H1 (cell line): ENCODE results near the gene RBSN. TPM values are rescaled to one million over a fixed set of nuclear protein-coding genes. Genes with fewer than 3 reads are reported as not detected.

Experiments used
- CTCF ChIA-PET: fragments of 300-600 bp; sonication (Branson Sonifier 250); formaldehyde crosslinking; loops from one replicate; lab custom pipeline; 2021; ENCODE audit not compliant: partially characterized antibody; lab: Charles Lee
- POLR2A ChIA-PET: fragments of 300-600 bp; sonication (Branson Sonifier 250); formaldehyde crosslinking; loops from one replicate; lab custom pipeline; 2021; ENCODE audit warnings: inconsistent platforms; ENCODE audit not compliant: partially characterized antibody; lab: Charles Lee
- DNase-seq, 2 experiments: peaks; one replicate each; pipeline versions ENCODE4 v3.0.0 to v3.0.0-alpha.2; 2010 to 2022; ENCODE audit warnings: low spot score in 2 of 2, low read depth in 1 of 2, mixed read lengths in 1 of 2
- FAIRE-seq: peaks from 2 replicates; lab custom pipeline; 2011; peaks lifted over from hg19 to GRCh38; lab: Jason Lieb, UNC
- H2AFZ ChIP-seq: 2 replicates; pipeline ENCODE4 v1.8.1; 2012; ENCODE audit warnings: low read length, inconsistent platforms
- H2AK5ac ChIP-seq: 2 replicates; pipeline ENCODE4 v1.6.1; 2013; ENCODE audit warnings: low read depth, low read length
- H2BK120ac ChIP-seq: replicated peaks from 2 replicates; pipeline ENCODE3; 2013; ENCODE audit warnings: low read depth, low read length, inconsistent platforms
- H2BK12ac ChIP-seq: 2 replicates; pipeline ENCODE4 v1.6.1; 2013; ENCODE audit warnings: low read depth, low read length
- H2BK15ac ChIP-seq: 2 replicates; pipeline ENCODE4 v1.6.1; 2013; ENCODE audit warnings: low read length
- H2BK20ac ChIP-seq: 2 replicates; pipeline ENCODE4 v1.6.1; 2013; ENCODE audit warnings: low read length
- H2BK5ac ChIP-seq: 2 replicates; pipeline ENCODE4 v1.6.1; 2013; ENCODE audit warnings: low read depth, low read length
- H3K14ac ChIP-seq: 2 replicates; pipeline ENCODE4 v1.6.1; 2013; ENCODE audit warnings: inconsistent platforms; ENCODE audit not compliant: insufficient read length
- H3K18ac ChIP-seq: 2 replicates; pipeline ENCODE4 v1.6.1; 2013; ENCODE audit warnings: low read length; ENCODE audit errors: extremely low read depth
- H3K23ac ChIP-seq: 2 replicates; pipeline ENCODE4 v1.6.1; 2013; ENCODE audit warnings: inconsistent platforms; ENCODE audit not compliant: insufficient read length
- H3K23me2 ChIP-seq: 2 replicates; pipeline ENCODE4 v1.6.1; 2013; ENCODE audit warnings: low read depth, low read length
- H3K27ac ChIP-seq: 2 replicates; pipeline ENCODE4 v1.6.1; 2011; ENCODE audit warnings: low read depth, low read length, inconsistent platforms
- H3K27me3 ChIP-seq, 4 experiments: replicated peaks in 1 of 4; 1 replicate in 1 of 4; 2 replicates in 3 of 4; pipeline versions ENCODE4 v1.6.1 to v1.8.1; 2011 to 2013; ENCODE audit warnings: low read length in 3 of 4, mild to moderate bottlenecking in 3 of 4, inconsistent platforms in 2 of 4, mixed read lengths in 2 of 4, moderate library complexity in 1 of 4; ENCODE audit not compliant: control insufficient read depth in 3 of 4, insufficient read depth in 3 of 4; ENCODE audit errors: extremely low read depth in 1 of 4
- H3K36me3 ChIP-seq, 4 experiments: 2 replicates each; pipeline versions ENCODE4 v1.6.1 to v1.8.1; 2011 to 2013; ENCODE audit warnings: mild to moderate bottlenecking in 4 of 4, low read length in 3 of 4, moderate library complexity in 2 of 4, control low read depth in 1 of 4, inconsistent platforms in 1 of 4; ENCODE audit not compliant: insufficient read depth in 4 of 4, control insufficient read depth in 2 of 4
- H3K4ac ChIP-seq: replicated peaks from 2 replicates; pipeline ENCODE3; 2013; ENCODE audit warnings: low read length, low read depth, mixed read lengths, inconsistent platforms; ENCODE audit not compliant: insufficient read length
- H3K4me1 ChIP-seq, 4 experiments: replicated peaks in 1 of 4; 1 replicate in 1 of 4; 2 replicates in 3 of 4; pipeline versions ENCODE4 v1.6.1 to v1.8.1; 2011 to 2013; ENCODE audit warnings: low read length in 3 of 4, inconsistent platforms in 2 of 4, mixed read lengths in 1 of 4; ENCODE audit not compliant: insufficient read depth in 4 of 4, control insufficient read depth in 3 of 4
- H3K4me2 ChIP-seq, 2 experiments: 2 replicates each; pipeline versions ENCODE4 v1.6.1 to v1.8.1; 2011 to 2013; ENCODE audit warnings: low read depth in 2 of 2, low read length in 2 of 2, control low read depth in 1 of 2, inconsistent platforms in 1 of 2, mild to moderate bottlenecking in 1 of 2; ENCODE audit not compliant: insufficient read depth in 1 of 2
- H3K4me3 ChIP-seq, 4 experiments: fragments of 200-600, 300-600 bp in 1 of 4; sonication (generic), shearing (Covaris generic), sonication (Bioruptor Twin) in 1 of 4; 2 replicates each; pipeline versions ENCODE4 v1.5.1 to v1.8.1; 2011 to 2016; ENCODE audit warnings: low read length in 4 of 4, low read depth in 3 of 4, control low read depth in 2 of 4, inconsistent platforms in 2 of 4, mild to moderate bottlenecking in 2 of 4, mixed read lengths in 1 of 4, moderate library complexity in 1 of 4; ENCODE audit not compliant: insufficient read depth in 2 of 4; ENCODE audit errors: extremely low read depth in 1 of 4
- H3K56ac ChIP-seq: replicated peaks from 2 replicates; pipeline ENCODE3; 2013; ENCODE audit warnings: low read depth, mild to moderate bottlenecking, mixed read lengths, low read length, inconsistent platforms; ENCODE audit not compliant: insufficient read length
- H3K79me1 ChIP-seq: 2 replicates; pipeline ENCODE4 v1.6.1; 2013; ENCODE audit warnings: low read depth, low read length, control low read depth
- H3K79me2 ChIP-seq, 2 experiments: 2 replicates each; pipeline versions ENCODE4 v1.6.1 to v1.8.1; 2012 to 2013; ENCODE audit warnings: low read length in 2 of 2, mild to moderate bottlenecking in 2 of 2, inconsistent platforms in 1 of 2; ENCODE audit not compliant: insufficient read depth in 2 of 2, control insufficient read depth in 1 of 2
- H3K9ac ChIP-seq, 4 experiments: replicated peaks in 1 of 4; 1 replicate in 1 of 4; 2 replicates in 3 of 4; pipeline versions ENCODE4 v1.6.1 to v1.8.1; 2011 to 2013; ENCODE audit warnings: low read depth in 3 of 4, low read length in 3 of 4, control low read depth in 2 of 4, mild to moderate bottlenecking in 2 of 4, moderate library complexity in 2 of 4, inconsistent platforms in 1 of 4; ENCODE audit errors: extremely low read depth in 1 of 4
- H3K9me3 ChIP-seq, 2 experiments: 2 replicates each; pipeline versions ENCODE4 v1.6.1 to v1.8.1; 2012 to 2013; ENCODE audit warnings: mild to moderate bottlenecking in 2 of 2, moderate library complexity in 2 of 2, control low read depth in 1 of 2, inconsistent platforms in 1 of 2, low read depth in 1 of 2, low read length in 1 of 2, mixed read lengths in 1 of 2; ENCODE audit not compliant: insufficient read depth in 2 of 2
- H4K20me1 ChIP-seq, 2 experiments: replicated peaks in 1 of 2; 2 replicates each; pipeline versions ENCODE3 to v1.8.1; 2011 to 2013; ENCODE audit warnings: inconsistent platforms in 2 of 2, low read length in 2 of 2, mild to moderate bottlenecking in 1 of 2; ENCODE audit not compliant: insufficient read depth in 2 of 2, control insufficient read depth in 1 of 2
- H4K5ac ChIP-seq: 2 replicates; pipeline ENCODE4 v1.6.1; 2013; ENCODE audit warnings: low read length, low read depth, mixed read lengths, inconsistent platforms; ENCODE audit not compliant: insufficient read length
- H4K8ac ChIP-seq: 2 replicates; pipeline ENCODE4 v1.8.0; 2013; ENCODE audit warnings: mild to moderate bottlenecking, moderate library complexity, low read length, inconsistent platforms; ENCODE audit not compliant: insufficient read depth; ENCODE audit errors: extremely low read depth
- H4K91ac ChIP-seq: replicated peaks from 2 replicates; pipeline ENCODE3; 2013; ENCODE audit warnings: low read length, mixed read lengths, inconsistent platforms; ENCODE audit not compliant: insufficient read length
- EP300 ChIP-seq, 2 experiments: IDR thresholded peaks; 1 replicate in 1 of 2; 2 replicates in 1 of 2; pipeline ENCODE4 v1.6.1; 2011 to 2012; ENCODE audit warnings: low read depth in 2 of 2, low read length in 2 of 2, mild to moderate bottlenecking in 2 of 2, borderline replicate concordance in 1 of 2, inconsistent platforms in 1 of 2, moderate library complexity in 1 of 2
- YY1 ChIP-seq: IDR thresholded peaks from 2 replicates; pipeline ENCODE4 v1.6.1; 2011; ENCODE audit warnings: low read depth, mild to moderate bottlenecking, low read length
- WGBS, 2 experiments: shearing (Covaris generic) in 1 of 2; methylation state at CpG; one replicate each; pipeline versions ENCODE4 v1.1.6 to v1.1.7; 2013 to 2015; ENCODE audit warnings: low lambda C conversion rate in 2 of 2, mixed read lengths in 2 of 2, inconsistent platforms in 1 of 2, low coverage in 1 of 2, missing lambda C conversion rate in 1 of 2; ENCODE audit not compliant: insufficient replicate concordance in 2 of 2, insufficient coverage in 1 of 2, insufficient read length in 1 of 2; ENCODE audit errors: extremely low coverage in 1 of 2, missing lambda C conversion rate in 1 of 2; 5-methylcytosine and 5-hydroxymethylcytosine counted together
- polyA plus RNA-seq, 7 experiments: library from polyadenylated mRNA; depleted of rRNA in 3 of 7; stranded (reverse) in 5 of 7; unstranded in 2 of 7; fragments of >200 nt in 5 of 7; fragments of 200-250 nt in 2 of 7; gene quantifications; 1 replicate in 5 of 7; 2 replicates in 1 of 7; 4 replicates in 1 of 7; pipeline versions ENCODE4 v1.2.1 to v1.2.3, GENCODE V29; 2011 to 2013; ENCODE audit warnings: missing spikeins in 2 of 7, mixed read lengths in 2 of 7
- total RNA-seq: library from RNA; stranded (reverse); fragmentation: NEBNext Ultra II Directional; extraction: Animal tissue kit (Norgen Biotek cat#: 25700); gene quantifications from 2 replicates; pipeline ENCODE4 v1.2.1, GENCODE V29; 2021

RBSN gene
- total and polyA plus RNA-seq, 2 of the 8 experiments (the other 6 are each of a cell fraction or from before 2014, with no cell fraction given): 5.9 to 20.0 TPM

DNA sequence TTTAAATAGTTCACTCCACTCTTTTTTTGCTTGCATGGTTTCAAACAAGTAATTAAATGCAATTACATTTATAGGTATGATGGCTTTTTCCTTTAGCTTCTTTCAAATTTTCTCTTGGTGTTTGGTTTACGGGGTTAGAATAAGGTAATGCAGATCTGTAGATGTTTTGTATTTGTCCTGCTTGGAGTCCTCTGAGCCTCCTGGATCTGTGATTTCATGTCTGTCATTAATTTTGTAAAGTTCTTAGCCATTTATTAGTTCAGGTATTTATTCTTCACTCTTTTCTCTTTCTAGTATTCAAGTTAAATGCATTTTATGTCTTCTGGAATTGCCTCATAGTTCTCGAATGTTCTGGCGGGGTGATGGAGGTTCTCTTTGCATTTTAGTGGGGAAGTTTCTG lies 32.5 kb downstream of the RBSN start:
- no peak overlapping the region for H3K27ac ChIP-seq
- H3K23me2 ChIP-seq: peaks cover 7% of the 10 kb centered on the region; the same call in 1 of the 2 replicates
- H3K18ac ChIP-seq: no peak overlapping the region
- H2AK5ac ChIP-seq: no peak overlapping the region
- no peaks in the 10 kb centered on the region; a peak in 1 of 4 replicates for H3K9me3 ChIP-seq
- H3K79me1 ChIP-seq: peaks cover 10% of the 10 kb centered on the region
- H3K36me3 ChIP-seq: no peaks in the 10 kb centered on the region; a peak in 1 of 8 replicates
- H4K8ac ChIP-seq: no peak overlapping the region
- no peak for FAIRE-seq
- no peak overlapping the region for H4K91ac ChIP-seq
- 90% methylated on average over 3 of the region's 3 CpGs; no CpG with 5 or more reads in 1 of the 2 experiments for WGBS, 2 experiments
- CTCF ChIA-PET: interaction anchor here (1.2 to 2.0 kb wide), 2 partner anchors 9 to 14 kb away, joined by 4 to 11 read pairs; no protein-coding TSS in a partner anchor
- TF ChIP-seq YY1: no peak
- TF ChIP-seq EP300 (IDR thresholded peaks at IDR 0.05; ENCODE audit: borderline replicate concordance in 1 of 2, low read depth in 2 of 2, low read length in 2 of 2): no peak
- no peak overlapping the region for H2BK5ac ChIP-seq
- H3K9ac ChIP-seq: no peak overlapping the region
- H3K27me3 ChIP-seq: no peaks in the 10 kb centered on the region
- DNase-seq: no peak
- no peak overlapping the region for H3K4me3 ChIP-seq
- H2AFZ ChIP-seq: no peak overlapping the region
- H3K56ac ChIP-seq: no peak overlapping the region
- no peak overlapping the region for H2BK15ac ChIP-seq
- peaks cover 0 to 11% (median 6%) of the 10 kb centered on the region in 4 experiments; a peak in 5 of 7 replicates for H3K4me1 ChIP-seq
- H2BK120ac ChIP-seq: no peak overlapping the region
- no peak overlapping the region for H3K4ac ChIP-seq
- H2BK20ac ChIP-seq: no peak overlapping the region
- POLR2A ChIA-PET: interaction anchor here (4.0 kb wide), 1 partner anchor 14 kb away, joined by 17 read pairs; no protein-coding TSS in a partner anchor
- H3K14ac ChIP-seq: no peak overlapping the region
- peaks cover 0 to 5% of the 10 kb centered on the region in 2 experiments for H4K20me1 ChIP-seq
- H3K4me2 ChIP-seq: no peak overlapping the region
- H3K23ac ChIP-seq: no peak overlapping the region
- H3K79me2 ChIP-seq: peaks cover 9 to 22% of the 10 kb centered on the region in 2 experiments; a peak in 3 of 4 replicates
- H4K5ac ChIP-seq: no peak overlapping the region
- H2BK12ac ChIP-seq: no peak overlapping the region
